Lung (tissue), 12 donors: Measurements from ENCODE around the gene CFAP57. TPM values are rescaled to one million over a fixed set of nuclear protein-coding genes. Genes with fewer than 3 reads are reported as not detected.

Experiments used
- ATAC-seq: fragments of 200-7000 bp; cut with Tn5 transposase; one replicate; pipeline ENCODE4 v1.9.1; 2020; ENCODE audit warnings: moderate number of reproducible peaks; ENCODE audit not compliant: insufficient read depth, low FRiP score
- DNase-seq, 3 donors: peaks; one replicate each; pipeline ENCODE4 v3.0.0-alpha.2; 2013 to 2017
- H3K27ac ChIP-seq, 2 donors: one replicate each; pipeline ENCODE4 v1.5.1; 2013; ENCODE audit warnings: mild to moderate bottlenecking in 2 of 2, moderate library complexity in 2 of 2, control low read depth in 1 of 2, inconsistent platforms in 1 of 2, low read depth in 1 of 2, low read length in 1 of 2
- H3K27me3 ChIP-seq, 3 donors: one replicate each; pipeline ENCODE4 v1.5.1; 2013; ENCODE audit warnings: low read length in 2 of 3; ENCODE audit not compliant: control insufficient read depth in 3 of 3, insufficient read depth in 3 of 3
- H3K36me3 ChIP-seq, 4 donors: one replicate each; pipeline ENCODE4 v1.5.1; 2013; ENCODE audit warnings: low read length in 4 of 4, mild to moderate bottlenecking in 1 of 4, moderate library complexity in 1 of 4; ENCODE audit not compliant: control insufficient read depth in 4 of 4, insufficient read depth in 4 of 4
- H3K4me1 ChIP-seq, 5 donors: one replicate each; pipeline ENCODE4 v1.5.1; 2013; ENCODE audit warnings: low read length in 5 of 5, mild to moderate bottlenecking in 2 of 5, moderate library complexity in 1 of 5; ENCODE audit not compliant: control insufficient read depth in 5 of 5, insufficient read depth in 5 of 5
- H3K4me3 ChIP-seq: one replicate; pipeline ENCODE4 v1.5.1; 2013; ENCODE audit warnings: mild to moderate bottlenecking, control low read depth, moderate library complexity
- H3K9ac ChIP-seq, 2 donors: one replicate each; pipeline ENCODE4 v1.5.1; 2013; ENCODE audit warnings: low read length in 2 of 2, control low read depth in 1 of 2; ENCODE audit not compliant: insufficient read depth in 1 of 2
- H3K9me3 ChIP-seq, 4 donors: one replicate each; pipeline ENCODE4 v1.5.1; 2013; ENCODE audit warnings: low read length in 3 of 4, mild to moderate bottlenecking in 1 of 4, moderate library complexity in 1 of 4; ENCODE audit not compliant: control insufficient read depth in 4 of 4, insufficient read depth in 3 of 4
- CTCF ChIP-seq: IDR thresholded peaks from 2 replicates; pipeline ENCODE4 v1.5.1; 2012; ENCODE audit warnings: mild to moderate bottlenecking; ENCODE audit errors: control extremely low read depth, extremely low read depth
- WGBS, 2 donors: extraction: QIAGEN DNeasy Blood & Tissue Kit; methylation state at CpG; one replicate each; pipeline ENCODE4 v1.1.7; 2013; 5-methylcytosine and 5-hydroxymethylcytosine counted together
- polyA plus RNA-seq, 2 donors: library from polyadenylated mRNA; stranded (reverse); fragments of 200-250 nt; gene quantifications; one replicate each; pipeline ENCODE4 v1.2.1, GENCODE V29; 2013
- total RNA-seq, 2 donors: library from RNA; depleted of rRNA in 1 of 2; stranded (reverse); fragments of >200 nt in 1 of 2; gene quantifications; one replicate each; pipeline ENCODE4 v1.2.1, GENCODE V29; 2014 to 2021
- donor health status: control.
- donor health status: control.
- donor health status: Bipolar disorder and iron deficiency.
- donor health status: healthy.
- donor health status: DM: yes; HTN: yes; CAD: no.

Gene CFAP57
- total and polyA plus RNA-seq, 4 donors = 1.7 to 12.3 (median 6.3) TPM

DNA sequence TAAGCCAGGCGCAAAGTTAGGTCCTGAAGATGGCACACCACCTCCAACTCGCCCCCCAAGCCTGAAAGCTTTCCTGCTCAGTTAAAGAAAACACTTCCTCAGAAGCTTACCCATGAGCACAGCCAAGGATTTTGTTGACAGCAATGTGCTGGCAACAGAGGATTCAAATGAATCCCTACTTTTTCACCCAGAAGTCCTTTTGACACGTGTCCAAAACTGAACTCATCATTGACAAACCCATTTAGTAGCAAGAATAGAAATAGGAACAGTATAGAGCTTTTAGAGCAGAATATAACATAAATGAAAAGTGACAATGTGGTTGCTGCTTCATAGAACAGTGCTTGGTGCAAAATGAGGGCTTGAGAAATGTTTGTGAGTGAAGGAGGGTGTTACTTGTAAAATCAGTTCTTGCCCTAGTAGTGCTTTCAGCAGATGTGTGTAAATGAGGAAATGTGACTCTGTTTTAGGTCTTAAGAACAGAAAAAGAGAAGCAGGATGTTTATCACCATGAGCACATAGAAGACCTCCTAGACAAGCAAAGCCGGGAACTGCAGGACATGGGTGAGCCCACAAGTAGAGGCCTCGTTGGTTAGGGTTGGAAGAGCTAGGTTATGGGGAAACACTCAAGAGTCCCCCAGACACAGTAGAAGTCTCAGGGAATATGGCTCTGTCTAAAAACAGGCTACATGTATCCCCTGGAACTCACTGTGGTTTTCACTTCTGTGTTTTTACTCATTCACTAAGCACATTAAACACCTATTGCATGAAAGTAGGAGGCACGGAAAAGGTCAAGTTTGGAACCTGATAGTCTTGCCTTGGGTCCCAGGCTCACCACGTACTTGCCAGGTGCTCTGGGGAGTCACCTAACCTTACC, 49.0 kb downstream of the CFAP57 start:
- ATAC-seq = no peak
- Histone ChIP-seq H3K27me3 (no peaks in the 10 kb centered on the region), H3K4me1 (peaks cover 0 to 5% (median 0%) of the 10 kb centered on the region in 5 donors), H3K27ac (no peak overlapping the region), H3K36me3 (no peaks in the 10 kb centered on the region), H3K4me3 (no peak overlapping the region), H3K9ac (no peak overlapping the region), H3K9me3 (no peaks in the 10 kb centered on the region)
- TF ChIP-seq CTCF = no peak
- DNase-seq = no peak
- 66 to 68% methylated on average over 7 of the region's 7 CpGs for WGBS, 2 donors

- H3K36me3 ChIP-seq = no peaks in the 10 kb centered on the region
- no peak overlapping the region for H3K27ac ChIP-seq
- no peaks in the 10 kb centered on the region for H3K9me3 ChIP-seq
- TF ChIP-seq CTCF = no peak
- no peak overlapping the region for H3K9ac ChIP-seq
- peaks cover 0 to 5% (median 0%) of the 10 kb centered on the region in 5 donors for H3K4me1 ChIP-seq
- no peak for ATAC-seq
- no peak overlapping the region for H3K4me3 ChIP-seq
- DNase-seq = no peak
- WGBS, 2 donors = 96 to 100% methylated on average over 1 of the region's 1 CpG
- no peaks in the 10 kb centered on the region for H3K27me3 ChIP-seq
Measured at GRCh38 chr1:43221797-43222196, 49.7 kb downstream of the CFAP57 start.

DNA sequence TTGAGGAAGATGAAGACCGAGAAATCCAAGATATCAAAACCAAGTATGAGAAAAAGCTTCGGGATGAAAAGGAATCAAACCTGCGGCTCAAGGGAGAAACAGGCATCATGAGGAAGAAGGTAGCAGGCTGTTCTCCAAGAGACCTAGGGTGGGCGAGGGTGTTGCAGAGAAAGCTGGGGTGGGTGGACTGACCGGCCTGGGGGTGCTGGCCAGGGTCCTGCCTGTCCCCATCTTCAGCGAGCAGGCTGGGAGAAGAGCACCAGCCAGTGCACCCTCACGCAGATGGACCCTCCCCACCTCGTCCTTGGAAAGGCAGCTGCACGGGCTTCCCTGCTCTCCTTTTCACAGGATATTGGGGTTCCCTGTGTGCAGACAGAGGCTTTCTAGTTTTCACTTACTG, 50.7 kb downstream of the CFAP57 start:
- no peak for ATAC-seq
- Histone ChIP-seq H3K9ac (no peak overlapping the region), H3K27me3 (no peaks in the 10 kb centered on the region), H3K9me3 (no peaks in the 10 kb centered on the region), H3K4me3 (no peak overlapping the region), H3K36me3 (no peaks in the 10 kb centered on the region), H3K4me1 (peaks cover 0 to 5% (median 0%) of the 10 kb centered on the region in 5 donors), H3K27ac (no peak overlapping the region)
- 82 to 95% methylated on average over 9 of the region's 9 CpGs for WGBS, 2 donors
- no peak for DNase-seq
- TF ChIP-seq CTCF = no peak
